ENCODE measurements around the gene NIM1K.
"Not testable (repeated sequence)": the region's sequence is repeated elsewhere in the genome, so short reads cannot be mapped to it uniquely, and the experiment has no call there.

The NIM1K gene

DNA sequence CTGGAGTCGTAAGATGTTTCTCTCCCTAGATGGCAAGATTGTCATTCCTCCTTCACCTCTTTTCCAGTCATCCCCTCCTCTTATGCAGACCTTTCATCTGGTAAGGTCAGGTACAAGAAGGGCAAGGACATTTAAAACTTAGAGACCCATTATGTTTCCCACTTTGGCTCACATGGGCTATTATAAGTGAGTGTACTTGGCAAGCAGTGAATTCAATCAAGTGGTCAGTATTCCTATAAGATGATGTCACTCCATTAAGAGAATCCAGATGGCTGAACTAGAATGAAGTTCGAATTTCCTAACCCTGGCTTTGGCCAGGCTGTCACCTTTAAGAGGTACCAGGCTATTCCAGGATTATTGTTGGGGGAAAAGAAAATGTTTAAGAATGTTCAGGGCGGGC lies 39.1 kb upstream of the NIM1K start:
- DNase-seq (ENCODE audit: low read depth): no peak
- TF ChIP-seq, protein P1, sequence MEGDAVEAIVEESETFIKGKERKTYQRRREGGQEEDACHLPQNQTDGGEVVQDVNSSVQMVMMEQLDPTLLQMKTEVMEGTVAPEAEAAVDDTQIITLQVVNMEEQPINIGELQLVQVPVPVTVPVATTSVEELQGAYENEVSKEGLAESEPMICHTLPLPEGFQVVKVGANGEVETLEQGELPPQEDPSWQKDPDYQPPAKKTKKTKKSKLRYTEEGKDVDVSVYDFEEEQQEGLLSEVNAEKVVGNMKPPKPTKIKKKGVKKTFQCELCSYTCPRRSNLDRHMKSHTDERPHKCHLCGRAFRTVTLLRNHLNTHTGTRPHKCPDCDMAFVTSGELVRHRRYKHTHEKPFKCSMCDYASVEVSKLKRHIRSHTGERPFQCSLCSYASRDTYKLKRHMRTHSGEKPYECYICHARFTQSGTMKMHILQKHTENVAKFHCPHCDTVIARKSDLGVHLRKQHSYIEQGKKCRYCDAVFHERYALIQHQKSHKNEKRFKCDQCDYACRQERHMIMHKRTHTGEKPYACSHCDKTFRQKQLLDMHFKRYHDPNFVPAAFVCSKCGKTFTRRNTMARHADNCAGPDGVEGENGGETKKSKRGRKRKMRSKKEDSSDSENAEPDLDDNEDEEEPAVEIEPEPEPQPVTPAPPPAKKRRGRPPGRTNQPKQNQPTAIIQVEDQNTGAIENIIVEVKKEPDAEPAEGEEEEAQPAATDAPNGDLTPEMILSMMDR (IDR thresholded peaks at IDR 0.05; ENCODE audit: insufficient read depth, low read depth, low read length, missing control alignments): no peak
- H3K4me3 ChIP-seq (ENCODE audit: low read length): no peak overlapping the region

DNA sequence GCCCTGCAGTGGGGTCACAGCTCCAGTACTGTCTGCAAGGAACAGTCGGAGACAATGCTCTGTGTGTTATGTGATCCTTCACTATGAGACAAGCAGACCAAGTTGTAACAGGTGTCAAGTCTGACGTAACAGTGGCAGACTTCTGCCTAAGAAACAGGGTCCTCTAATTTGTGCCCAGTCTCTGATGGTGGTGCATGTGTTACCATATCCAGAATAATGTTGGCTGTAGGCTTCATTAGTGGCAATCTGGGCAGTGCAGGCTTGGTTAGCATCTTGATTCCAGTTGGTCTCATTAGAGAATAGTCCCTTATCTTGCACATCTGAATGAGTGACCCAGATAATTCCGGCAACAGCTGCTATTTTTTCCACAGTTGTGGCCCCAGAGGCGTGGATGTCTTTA lies 37.6 kb upstream of the NIM1K start:
- no peak overlapping the region for H3K4me3 ChIP-seq (ENCODE audit: low read length)
- TF ChIP-seq, protein P1 (IDR thresholded peaks at IDR 0.05; ENCODE audit: insufficient read depth, low read depth, low read length, missing control alignments): no peak
- no peak for DNase-seq (ENCODE audit: low read depth)

DNA sequence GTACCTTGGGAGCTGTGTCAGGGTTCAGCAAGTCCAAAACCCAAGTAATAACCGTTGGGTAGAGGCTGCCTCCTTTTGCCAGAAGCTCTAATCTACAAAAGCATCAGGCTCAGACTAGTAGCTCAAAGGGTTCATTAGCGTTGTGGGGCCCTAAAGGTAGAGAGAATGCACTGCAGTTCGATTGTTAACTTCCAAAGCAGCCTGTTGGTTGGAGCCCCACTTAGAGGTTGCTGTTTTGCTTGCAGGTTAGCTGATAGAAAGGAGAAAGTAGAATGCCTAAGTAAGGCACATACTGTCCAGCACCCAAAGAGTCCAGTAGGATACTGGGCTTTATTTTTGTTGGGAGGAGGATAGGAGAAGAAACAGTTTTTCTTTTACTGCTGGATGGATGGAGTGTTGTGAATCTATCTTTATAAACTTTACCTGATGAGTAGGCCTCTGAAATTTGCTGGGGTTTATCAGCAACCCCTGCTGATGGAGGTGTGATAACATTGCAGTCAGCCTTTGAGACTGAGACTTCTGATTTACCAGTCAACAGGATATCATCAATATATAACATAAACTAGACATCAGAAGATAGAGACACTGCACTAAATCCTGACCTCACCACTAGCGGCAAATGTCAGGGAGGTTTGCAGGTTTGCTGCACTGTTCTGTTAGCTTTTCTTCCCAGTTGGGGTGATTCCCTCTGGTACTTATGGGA lies 36.5 kb upstream of the NIM1K start:
- no peak for DNase-seq (ENCODE audit: low read depth)
- no peak overlapping the region for H3K4me3 ChIP-seq (ENCODE audit: low read length)
- TF ChIP-seq, protein P1 (IDR thresholded peaks at IDR 0.05; ENCODE audit: insufficient read depth, low read depth, low read length, missing control alignments): no peak

DNA sequence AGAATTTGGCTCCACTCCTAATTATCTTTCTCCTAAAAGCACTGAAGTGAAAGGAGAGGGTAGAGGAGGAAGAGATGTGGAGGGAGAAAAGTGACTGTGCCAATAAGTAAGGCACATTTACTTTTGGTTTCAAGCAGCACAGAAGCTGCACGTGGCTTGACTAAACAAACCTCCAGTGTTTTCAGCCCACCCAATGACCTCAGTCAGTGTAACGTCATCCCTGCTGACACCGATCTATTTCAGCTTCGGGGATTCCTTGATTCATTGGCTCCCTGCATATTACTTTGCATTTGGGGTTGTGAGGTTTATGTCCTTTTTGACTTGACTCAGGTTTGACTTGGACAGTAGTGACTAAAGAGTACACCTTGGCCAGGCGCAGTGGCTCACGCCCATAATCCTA lies 35.6 kb upstream of the NIM1K start:
- TF ChIP-seq, protein P1 (IDR thresholded peaks at IDR 0.05; ENCODE audit: insufficient read depth, low read depth, low read length, missing control alignments): no peak
- no peak overlapping the region for H3K4me3 ChIP-seq (ENCODE audit: low read length)
- no peak for DNase-seq (ENCODE audit: low read depth)

DNA sequence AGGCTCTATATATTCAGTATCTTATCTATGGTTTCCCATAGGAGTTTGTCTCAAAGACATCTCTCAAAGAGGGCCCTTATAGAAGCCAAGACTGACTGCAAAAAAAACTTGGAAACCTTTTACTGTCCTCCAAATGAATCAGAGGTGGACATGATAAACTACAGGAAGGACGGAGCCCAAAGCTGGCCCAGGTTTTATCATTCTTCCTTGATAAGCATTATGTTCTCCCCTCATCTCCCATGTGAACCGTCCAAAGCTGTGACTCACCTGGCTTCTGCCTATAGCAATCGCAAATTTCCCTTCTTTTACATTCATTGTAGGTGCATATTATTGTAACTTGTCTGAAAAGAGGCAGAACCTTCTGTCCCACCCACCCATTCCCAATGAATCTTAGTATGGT lies 35.0 kb upstream of the NIM1K start:
- no peak for DNase-seq (ENCODE audit: low read depth)
- TF ChIP-seq, protein P1 (IDR thresholded peaks at IDR 0.05; ENCODE audit: insufficient read depth, low read depth, low read length, missing control alignments): no peak
- no peak overlapping the region for H3K4me3 ChIP-seq (ENCODE audit: low read length)

DNA sequence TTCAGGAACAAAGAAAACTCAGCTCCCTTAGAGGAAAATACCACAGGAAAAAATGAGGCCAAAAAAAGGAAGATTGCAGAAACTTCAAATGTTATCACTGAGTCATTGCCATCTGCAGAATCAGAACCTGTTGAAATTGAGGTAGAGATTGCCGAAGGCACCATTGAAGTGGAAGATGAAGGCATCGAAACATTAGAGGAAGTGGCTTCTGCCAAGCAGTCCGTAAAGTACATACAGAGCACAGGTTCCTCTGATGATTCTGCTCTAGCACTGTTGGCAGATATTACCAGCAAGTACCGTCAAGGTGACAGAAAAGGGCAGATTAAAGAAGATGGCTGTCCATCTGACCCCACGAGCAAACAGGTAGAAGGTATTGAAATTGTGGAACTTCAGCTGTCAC lies 30.8 kb upstream of the NIM1K start:
- DNase-seq (ENCODE audit: low read depth): no peak
- H3K4me3 ChIP-seq (ENCODE audit: low read length): no peak overlapping the region
- TF ChIP-seq, protein P1 (IDR thresholded peaks at IDR 0.05; ENCODE audit: insufficient read depth, low read depth, low read length, missing control alignments): no peak

DNA sequence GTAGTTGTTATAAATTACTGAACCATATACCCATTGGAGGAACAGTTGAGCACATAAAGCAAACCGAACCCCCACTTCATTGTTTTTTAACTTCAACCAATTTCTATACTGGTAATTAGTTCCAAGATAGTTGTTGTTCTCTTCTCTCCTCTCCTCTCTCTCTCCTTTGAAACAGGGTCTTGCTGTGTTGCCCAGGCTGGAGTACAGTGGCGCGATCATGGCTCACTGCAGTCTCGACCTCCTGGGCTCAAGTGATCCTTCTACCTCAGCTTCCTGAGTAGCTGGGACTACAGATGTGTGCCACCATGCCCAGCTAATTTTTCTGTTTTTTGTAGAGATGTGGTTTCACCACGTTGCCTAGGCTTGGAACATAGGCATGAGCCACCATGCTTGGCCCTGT lies 27.2 kb upstream of the NIM1K start:
- not testable (repeated sequence) for H3K4me3 ChIP-seq (ENCODE audit: low read length); DNase-seq (ENCODE audit: low read depth)

All from epithelial cell of esophagus (primary cell).